ENCODE measurements around the gene ACSS3.

Gene ACSS3

GRCh38 chr12:81288651-81289050 is 210.8 kb downstream of the ACSS3 start:
- in situ Hi-C loops (cut with MboI; ENCODE audit: low sequenced_read_pairs) = no loop called here

- in situ Hi-C loops (cut with MboI; ENCODE audit: low sequenced_read_pairs) = no loop called here
Observed at GRCh38 chr12:81294325-81295190, 216.7 kb downstream of the ACSS3 start.

DNA sequence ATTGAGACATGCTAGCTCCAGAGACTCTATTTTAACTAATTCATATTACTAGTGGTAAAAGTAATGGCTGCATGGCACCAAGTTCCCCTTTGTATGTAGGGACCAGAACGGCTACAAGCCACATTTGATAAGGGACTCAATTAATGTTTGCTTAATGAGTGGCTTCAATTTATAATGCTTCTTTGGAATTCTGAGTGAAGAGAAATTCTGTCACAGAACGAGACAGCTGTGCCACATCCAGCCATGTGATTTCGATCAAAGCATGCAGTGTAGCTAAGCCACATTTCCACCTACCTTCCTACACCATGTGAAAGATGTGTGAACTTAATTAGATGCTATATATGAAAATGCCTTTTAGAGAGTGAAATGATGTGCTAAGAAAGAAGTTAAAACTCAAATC is 217.4 kb downstream of the ACSS3 start:
- in situ Hi-C loops (cut with MboI; ENCODE audit: low sequenced_read_pairs) = no loop called here

DNA sequence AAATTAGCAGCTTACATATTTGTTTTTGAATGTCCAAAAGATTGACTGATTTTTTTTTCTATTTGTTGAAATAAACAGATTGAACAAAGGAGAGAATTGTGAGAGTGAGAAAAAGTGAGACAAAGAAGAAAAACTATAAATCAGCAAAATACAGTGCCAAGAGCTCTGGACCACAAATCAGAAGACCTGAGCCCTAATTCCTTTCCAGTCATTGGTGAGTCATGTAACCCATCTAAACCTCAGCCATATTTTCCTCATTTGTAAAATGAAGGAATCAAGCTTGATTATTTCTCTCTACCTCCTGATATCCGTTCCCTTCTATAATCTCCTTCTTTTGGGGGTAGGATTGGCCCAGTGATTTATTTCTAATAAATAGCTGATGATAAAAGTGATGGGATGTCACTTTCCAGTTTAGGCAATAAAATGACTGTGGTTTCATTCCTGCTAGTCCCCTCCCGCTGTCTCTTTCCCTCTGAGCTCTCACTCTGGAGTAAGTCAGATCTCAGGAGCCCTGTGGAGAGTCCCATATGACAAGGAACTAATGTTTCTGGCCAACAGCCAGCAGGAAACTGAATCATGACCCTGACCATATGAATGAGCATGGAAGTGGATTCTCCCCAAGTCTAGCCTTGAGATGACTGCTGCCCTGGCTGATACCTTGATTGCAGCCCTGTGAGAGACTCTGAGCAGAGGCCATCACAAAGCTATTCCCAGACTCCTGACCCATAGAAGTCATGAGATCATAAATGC is 218.9 kb downstream of the ACSS3 start:
- in situ Hi-C loops (cut with MboI; ENCODE audit: low sequenced_read_pairs) = no loop called here

- in situ Hi-C loops (cut with MboI; ENCODE audit: low sequenced_read_pairs) = no loop called here
Observed at GRCh38 chr12:81297601-81298000, 219.7 kb downstream of the ACSS3 start.

GRCh38 chr12:81300454-81300853 is 222.6 kb downstream of the ACSS3 start:
- in situ Hi-C loops (cut with MboI; ENCODE audit: low sequenced_read_pairs) = no loop called here

GRCh38 chr12:81303935-81304334 is 226.1 kb downstream of the ACSS3 start:
- in situ Hi-C loops (cut with MboI; ENCODE audit: low sequenced_read_pairs) = no loop called here
